GM12891 (cell line): ENCODE results near the gene CHIT1.
A peak's percentile ranks its signal among the peaks of the same experiment; 100 is the strongest.

Experiments
- DNase-seq: peaks from one replicate; pipeline ENCODE4 v3.0.0; 2011; ENCODE audit warnings: low spot score; ENCODE audit not compliant: insufficient read length
- FAIRE-seq: peaks from 2 replicates; lab custom pipeline; 2011; peaks lifted over from hg19 to GRCh38; lab: Jason Lieb, UNC
- PAX5 ChIP-seq: IDR thresholded peaks from 2 replicates; pipeline ENCODE4 v1.6.1; 2011; ENCODE audit warnings: low read length, moderate library complexity, mild to moderate bottlenecking; ENCODE audit not compliant: insufficient read depth, severe bottlenecking
- POLR2A ChIP-seq: IDR thresholded peaks from 2 replicates; pipeline ENCODE4 v1.6.1; 2011; ENCODE audit warnings: low read depth, low read length, control low read depth
- POLR2AphosphoS5 ChIP-seq: IDR thresholded peaks from 2 replicates; pipeline ENCODE4 v1.6.1; 2011; ENCODE audit warnings: low read depth, low read length, control low read depth
- POU2F2 ChIP-seq: IDR thresholded peaks from 2 replicates; pipeline ENCODE4 v1.6.1; 2011; ENCODE audit warnings: low read depth, mild to moderate bottlenecking, control low read depth, low read length, moderate library complexity
- SPI1 ChIP-seq: IDR thresholded peaks from 2 replicates; pipeline ENCODE4 v1.6.1; 2011; ENCODE audit warnings: low read depth, low read length, control low read depth
- TAF1 ChIP-seq: IDR thresholded peaks from 2 replicates; pipeline ENCODE4 v1.6.1; 2011; ENCODE audit warnings: low read depth, low read length, control low read depth

Gene CHIT1

DNA sequence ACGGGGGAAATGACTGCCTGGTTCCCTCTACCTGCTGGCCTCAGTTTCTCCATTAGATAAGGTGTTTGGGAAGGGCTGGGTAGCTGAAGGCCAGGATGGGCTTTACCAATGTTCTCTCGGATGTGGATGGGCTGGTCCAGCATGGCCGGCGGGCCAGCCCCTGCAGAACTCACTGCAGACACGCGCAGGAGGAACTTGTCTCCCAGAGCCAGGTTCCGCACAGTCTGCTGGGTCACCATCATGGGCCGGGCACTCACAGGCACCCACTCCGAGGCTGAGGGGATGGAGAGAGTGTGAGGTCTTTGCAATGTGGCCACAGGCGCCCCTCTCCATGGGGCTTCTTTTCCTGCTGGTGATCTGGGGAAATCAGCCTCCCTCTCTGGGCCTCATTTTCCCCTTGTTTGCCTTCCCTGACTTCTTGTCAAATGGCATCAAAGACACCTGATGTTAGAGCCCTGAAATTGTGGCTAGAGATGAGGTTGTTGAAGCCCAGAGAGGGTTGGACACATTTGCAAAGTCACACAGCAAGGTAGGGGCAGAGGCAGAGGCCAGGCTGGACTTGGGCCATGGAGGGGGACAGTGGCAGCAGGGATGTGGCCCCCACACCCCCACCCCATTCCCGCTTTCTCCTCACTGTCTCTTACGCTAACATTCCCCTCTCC, 55.0 kb downstream of the CHIT1 start:
- no peak for DNase-seq
- FAIRE-seq: no peak
- TF ChIP-seq SPI1 (no peak), TAF1 (no peak), POLR2AphosphoS5 (no peak), POLR2A (no peak)

DNA sequence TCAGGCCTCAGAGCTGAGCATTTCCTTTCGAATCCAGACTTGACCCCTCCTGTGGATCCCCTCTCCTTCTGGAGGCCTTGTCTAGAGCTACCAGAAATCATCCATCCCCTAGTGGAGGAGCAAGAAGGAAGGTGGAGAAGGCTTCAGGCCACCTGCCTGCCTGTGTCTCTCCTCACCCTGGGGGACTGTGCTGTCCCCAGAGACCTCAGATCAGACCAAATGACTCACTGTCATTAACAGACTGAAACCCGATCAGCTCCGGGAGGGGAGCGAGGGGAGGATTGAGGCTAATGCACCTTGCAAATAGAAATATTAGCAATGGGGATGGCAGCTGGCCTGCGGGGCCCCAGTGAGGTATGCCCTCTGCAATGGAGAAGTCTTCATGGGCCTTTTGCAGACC, 55.9 kb downstream of the CHIT1 start:
- TF ChIP-seq SPI1: no peak
- peak; percentile 13; the same call in 1 of the 2 replicates for TF ChIP-seq POU2F2
- TF ChIP-seq POLR2A: no peak
- FAIRE-seq: peak; percentile 77
- peak; percentile 55 for DNase-seq

DNA sequence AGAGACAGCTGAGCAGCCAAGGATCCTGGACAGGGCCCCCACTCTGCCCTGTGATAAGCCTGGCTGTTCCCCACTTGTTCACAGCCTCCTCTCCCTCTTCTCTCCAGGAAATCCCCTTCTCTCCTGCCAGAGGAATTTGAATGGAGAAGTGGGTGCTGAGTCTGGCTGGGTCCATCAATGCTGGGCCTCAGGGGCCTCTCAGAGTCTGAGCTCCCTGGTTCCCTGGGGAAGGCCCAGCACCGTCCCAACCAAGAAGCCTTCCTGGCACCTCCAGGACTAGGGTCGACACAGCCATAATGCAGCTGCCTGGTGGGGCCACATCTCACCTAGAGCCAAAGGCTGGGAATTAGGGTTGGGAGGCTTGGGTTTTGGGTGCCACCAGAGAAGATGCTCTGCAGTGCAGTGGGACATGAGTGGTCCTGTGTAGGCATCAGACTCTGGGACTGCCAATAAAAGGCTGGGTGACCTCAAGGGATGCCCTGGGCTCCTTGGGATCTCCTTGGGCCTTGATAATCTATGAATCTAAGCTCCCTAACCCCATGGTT, 56.4 kb downstream of the CHIT1 start:
- TF ChIP-seq POLR2A (no peak), SPI1 (no peak), POLR2AphosphoS5 (no peak), POU2F2 (no peak)
- FAIRE-seq (no peak), DNase-seq (no peak)

DNA sequence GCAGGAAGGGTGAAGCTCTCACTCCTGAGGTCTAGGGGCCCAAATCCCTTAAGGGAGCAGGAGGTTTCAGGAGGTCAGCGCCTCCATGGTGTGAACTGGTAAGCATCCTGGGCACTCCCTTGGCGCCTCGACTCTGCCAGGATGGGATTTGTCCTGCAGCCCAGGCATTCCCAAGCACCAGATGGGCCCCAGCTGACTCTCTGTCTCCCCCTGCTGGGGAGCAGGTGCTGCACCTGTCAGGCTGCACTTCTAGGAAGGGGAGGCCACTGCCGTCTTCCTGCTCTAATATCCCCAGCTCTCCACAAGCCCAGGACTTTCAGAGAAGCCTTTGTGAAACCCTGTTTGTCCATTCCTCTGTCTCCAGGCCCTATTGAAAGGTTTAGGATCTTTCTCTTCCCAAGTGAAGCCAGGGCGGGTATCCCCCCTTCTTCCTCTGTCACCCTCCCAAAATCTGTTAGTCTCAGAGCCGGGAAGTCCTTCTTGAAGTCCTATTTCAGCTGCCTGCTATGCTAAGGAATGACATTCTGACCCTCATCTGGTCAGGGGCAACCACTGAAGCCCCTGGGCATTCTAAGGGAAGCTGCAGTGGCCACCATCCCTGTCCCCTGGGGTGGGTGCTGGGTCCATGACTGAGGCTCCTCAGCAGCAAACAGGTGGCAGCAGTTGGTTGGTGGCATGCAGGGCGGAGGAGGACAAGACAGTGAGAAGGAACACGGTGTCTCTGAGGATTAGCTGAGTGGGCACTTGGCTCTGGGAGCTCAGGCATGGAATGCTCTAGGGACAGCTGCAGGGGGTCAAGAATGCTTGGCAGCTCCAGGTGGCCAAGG, 57.1 kb downstream of the CHIT1 start:
- TF ChIP-seq POU2F2 (no peak), POLR2A (no peak)
- peak; percentile 84 for DNase-seq
- FAIRE-seq: peak; percentile 85

DNA sequence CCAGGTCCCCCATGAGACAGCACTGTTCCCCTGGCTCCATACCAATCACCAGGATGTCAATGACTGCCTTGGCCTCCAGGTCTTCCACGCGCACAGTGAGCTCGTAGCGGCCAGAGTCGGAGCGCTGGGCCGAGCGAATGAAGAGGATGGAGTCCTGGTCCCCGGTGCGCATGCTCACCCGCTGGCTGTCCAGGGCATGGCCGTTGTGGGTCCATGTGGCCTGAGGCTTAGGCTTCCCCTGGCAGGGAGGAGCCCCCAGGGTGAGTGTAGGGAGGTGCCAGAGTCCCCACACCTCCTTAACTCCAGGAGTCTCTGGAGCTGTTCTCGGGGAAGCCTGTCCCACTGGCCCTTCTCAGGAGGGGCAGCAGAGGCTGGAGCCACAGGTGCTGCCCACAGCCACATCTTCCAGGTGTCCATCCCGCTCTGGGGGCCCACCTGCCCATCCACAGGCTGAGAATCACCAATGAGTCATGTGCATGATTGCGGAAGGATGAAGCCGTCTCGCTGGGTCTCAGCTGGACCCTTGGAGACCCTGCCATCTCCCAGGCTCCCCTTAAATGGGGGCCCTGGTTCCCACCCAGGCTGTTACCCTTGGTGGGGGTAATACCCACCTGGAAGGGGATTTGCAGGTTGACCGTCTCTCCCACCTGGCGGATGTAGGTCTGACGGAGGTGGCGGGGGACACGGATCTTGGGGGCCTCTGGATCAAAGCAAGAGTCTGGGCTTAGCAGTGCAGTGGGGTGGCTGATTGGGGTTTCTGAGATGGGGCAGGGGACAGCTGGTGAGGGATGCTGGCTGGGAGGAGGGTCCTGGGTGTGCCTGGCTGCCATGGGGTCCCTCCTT, 57.9 kb downstream of the CHIT1 start:
- DNase-seq: no peak
- no peak for FAIRE-seq
- TF ChIP-seq TAF1 (no peak), POU2F2 (no peak), PAX5 (no peak), POLR2AphosphoS5 (no peak), POLR2A (no peak), SPI1 (no peak)

DNA sequence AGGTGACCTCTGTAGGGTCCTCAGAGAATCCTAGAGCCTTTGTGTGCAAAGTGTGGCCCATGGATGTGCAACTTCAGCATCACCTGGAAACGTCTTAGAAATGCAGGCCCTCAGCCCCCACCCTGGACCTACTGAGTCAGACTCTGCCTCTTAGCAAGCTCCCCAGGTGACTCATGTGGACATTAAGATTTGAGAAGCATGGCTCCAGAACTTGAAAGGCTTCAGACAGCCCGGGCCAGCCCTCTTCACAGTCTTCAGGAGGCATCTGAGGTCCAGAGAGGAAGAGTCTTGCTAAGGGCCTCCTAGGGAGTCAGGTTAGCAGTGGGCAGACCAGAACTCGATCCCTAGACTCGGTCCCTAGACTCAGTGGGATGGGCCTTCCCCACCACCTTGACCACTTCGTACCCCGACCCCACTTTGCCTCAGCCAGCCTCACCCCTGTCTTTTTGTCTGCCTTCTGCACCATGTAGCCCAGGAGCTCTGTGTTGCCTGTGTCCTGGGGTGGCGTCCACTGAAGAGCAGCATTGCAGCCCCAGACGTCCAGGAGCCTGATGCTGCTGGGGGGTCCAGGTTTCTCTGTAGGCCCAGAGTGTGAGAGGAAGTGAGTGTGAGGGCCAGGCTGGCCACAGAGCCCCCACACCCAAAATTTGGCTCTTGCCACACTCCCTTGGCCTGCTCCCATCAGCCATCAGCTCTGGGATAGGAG, 58.7 kb downstream of the CHIT1 start:
- DNase-seq (no peak), FAIRE-seq (no peak)
- no peak for TF ChIP-seq SPI1
- no peak for TF ChIP-seq POLR2AphosphoS5
- no peak for TF ChIP-seq PAX5
- TF ChIP-seq POLR2A: no peak
- TF ChIP-seq POU2F2: no peak
- TF ChIP-seq TAF1: no peak

DNA sequence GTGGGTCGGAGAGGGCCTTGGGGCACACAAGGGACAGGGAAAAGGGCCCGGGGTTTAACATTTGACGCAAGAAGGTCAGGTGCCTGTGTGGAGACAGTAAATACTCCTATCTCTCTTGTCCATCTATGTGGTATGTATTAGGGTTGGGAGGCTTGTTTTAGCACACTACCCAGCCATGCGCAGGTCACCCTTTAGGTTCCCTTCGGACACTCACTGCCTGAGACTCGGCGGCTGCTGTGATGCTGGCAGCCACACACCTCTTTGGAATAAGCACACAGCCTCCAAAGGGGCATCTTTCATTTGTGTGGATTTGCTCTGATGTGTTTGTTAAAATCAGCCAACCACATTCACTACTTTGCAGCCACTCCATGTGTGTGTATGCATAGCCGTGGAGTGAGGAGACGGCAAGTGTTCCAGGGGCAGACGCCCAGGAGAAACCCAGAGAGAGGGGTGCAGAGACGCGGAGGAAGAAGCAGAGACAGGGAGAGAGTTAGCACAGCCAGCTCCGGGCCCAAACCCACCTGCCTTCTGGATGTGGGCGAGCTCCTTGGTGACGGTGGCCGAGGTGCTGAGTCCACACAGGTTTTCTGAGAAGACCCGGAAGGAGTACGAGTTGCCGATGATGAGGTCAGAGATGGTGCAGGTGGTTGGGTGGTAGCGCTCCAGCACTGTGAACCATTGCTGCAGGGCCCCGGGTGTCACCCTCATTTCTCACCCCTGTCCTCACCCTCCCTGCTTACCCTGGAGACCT, 59.5 kb downstream of the CHIT1 start:
- TF ChIP-seq PAX5: no peak
- TF ChIP-seq POU2F2: no peak
- no peak for TF ChIP-seq POLR2A
- TF ChIP-seq SPI1: no peak
- TF ChIP-seq TAF1: no peak
- no peak for TF ChIP-seq POLR2AphosphoS5
- FAIRE-seq: no peak
- DNase-seq: no peak

DNA sequence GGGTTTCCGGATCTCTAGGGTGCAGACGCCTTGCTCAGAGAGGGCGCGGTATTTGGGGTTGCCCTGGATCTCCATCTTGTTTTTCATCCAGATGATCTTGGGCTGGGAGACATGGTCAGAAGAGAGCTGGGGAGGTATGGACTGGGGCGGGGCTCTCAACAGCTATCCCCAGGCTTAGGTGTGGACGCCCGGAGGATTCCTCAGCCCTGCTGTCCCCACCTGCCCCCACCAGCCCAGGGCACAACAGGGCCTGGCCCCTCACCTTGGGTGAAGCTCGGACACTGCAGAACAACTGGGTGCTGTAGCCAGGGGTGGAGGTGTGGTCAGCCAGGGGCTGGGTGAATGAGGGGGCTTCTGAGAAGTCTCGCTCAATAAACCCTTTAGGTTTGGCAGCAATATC, 60.5 kb downstream of the CHIT1 start:
- no peak for FAIRE-seq
- no peak for DNase-seq
- TF ChIP-seq TAF1 (no peak), POLR2A (no peak), POU2F2 (no peak), PAX5 (no peak), POLR2AphosphoS5 (no peak), SPI1 (no peak)

DNA sequence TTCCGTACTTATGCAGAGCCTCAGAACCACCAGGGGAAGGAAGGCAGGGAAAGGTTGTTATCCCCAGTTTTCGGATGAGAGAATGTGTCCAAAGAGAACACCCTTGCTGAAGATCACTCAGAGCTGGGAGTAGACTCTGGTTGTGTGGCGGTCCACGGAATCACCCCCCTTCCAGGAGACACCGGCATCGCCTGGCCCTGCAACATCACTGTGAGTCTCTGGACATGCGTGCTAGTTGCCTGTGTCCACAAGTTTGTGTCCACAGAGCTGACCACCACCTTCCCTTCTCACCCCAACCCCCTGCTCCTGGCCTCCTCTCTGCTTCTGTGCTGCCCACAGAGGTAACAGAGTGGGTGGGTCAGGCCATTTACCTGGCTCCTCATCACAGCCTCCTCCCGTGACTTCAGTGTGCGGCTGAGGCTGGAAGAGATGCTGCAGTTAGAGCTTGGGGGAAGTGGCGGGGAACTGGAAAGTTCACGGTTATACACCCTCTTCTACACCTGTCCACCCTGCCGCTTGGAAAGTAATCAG, 61.2 kb downstream of the CHIT1 start:
- FAIRE-seq (no peak), DNase-seq (no peak)
- TF ChIP-seq POLR2AphosphoS5: no peak
- no peak for TF ChIP-seq POLR2A
- TF ChIP-seq PAX5: no peak
- no peak for TF ChIP-seq TAF1
- TF ChIP-seq POU2F2: no peak
- no peak for TF ChIP-seq SPI1
